Muscle of back (tissue), 11 donors: ENCODE data around the gene OXCT1. TPM values are rescaled to one million over a fixed set of nuclear protein-coding genes. Genes with fewer than 3 reads are reported as not detected.
"Not testable (repeated sequence)": the region's sequence is repeated elsewhere in the genome, so short reads cannot be mapped to it uniquely, and the experiment has no call there.

Experiments
- DNase-seq, 3 donors: peaks; one replicate each; pipeline versions ENCODE4 v3.0.0 to v3.0.0-alpha.2; 2013
- polyA plus RNA-seq, 10 donors: library from polyadenylated mRNA; unstranded; fragments of 120-200 nt; gene quantifications; one replicate each; pipeline ENCODE4 v1.2.1, GENCODE V29; 2013; ENCODE audit not compliant: insufficient read length in 10 of 10

The OXCT1 gene
- polyA plus RNA-seq, 10 donors = 10.1 to 18.6 (median 13.8) TPM

DNA sequence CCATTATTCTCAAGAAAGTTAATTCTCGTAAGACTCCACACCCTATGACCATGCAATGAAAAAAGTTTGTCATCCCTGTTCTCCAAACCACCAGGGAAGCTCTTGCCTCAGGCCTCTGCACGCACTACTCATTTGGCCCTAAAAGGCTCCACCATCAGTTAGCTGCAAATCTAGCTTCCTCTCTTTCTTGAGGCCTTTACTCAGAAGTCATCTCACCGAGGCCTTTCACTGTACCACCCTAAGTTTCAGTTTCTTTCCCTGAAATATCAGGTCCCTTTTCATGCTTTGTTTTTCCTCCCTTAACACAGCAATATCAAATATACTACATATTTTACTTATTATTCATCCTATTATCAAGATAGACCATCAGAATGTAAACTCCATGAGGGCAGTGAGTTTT, 39.1 kb downstream of the OXCT1 start:
- no peak for DNase-seq

DNA sequence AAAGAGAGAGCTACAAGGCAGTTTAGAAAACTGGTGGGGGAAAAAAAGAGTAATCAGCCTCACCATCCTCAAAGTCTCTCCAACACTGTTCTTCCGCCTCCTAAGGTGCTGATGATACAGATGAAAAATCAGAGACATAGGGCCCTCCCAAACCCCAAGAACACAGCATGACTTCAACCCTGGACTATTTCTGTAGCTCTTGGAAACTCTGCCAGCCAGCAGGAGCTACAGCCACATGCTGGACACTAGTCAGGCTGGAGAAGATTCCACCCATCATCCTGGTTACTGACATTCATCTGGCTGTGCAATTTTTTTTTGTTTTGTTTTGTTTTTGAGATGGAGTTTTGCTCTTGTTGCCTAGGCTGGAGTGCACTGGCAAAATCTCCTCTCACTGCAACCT, 42.4 kb downstream of the OXCT1 start:
- DNase-seq = no peak

DNA sequence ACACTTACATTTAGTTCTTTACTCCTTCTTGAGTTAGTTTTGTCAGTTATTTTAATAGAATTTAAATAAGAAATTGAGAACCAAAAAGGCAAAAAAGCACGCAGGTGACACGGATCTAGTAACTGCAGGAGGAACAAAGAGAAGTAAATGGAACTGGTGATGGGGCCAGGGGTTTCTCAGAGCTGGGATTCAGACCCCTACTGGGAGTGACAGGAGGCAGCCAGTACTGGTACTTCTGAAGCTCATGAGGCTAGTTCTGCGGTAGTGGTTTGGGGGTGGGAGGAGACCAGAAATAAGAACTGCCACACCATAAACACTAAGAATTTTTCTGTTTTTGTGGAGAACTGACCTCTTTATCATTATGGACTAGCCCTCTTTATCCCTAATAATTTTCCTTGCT, 48.2 kb downstream of the OXCT1 start:
- DNase-seq = no peak

DNA sequence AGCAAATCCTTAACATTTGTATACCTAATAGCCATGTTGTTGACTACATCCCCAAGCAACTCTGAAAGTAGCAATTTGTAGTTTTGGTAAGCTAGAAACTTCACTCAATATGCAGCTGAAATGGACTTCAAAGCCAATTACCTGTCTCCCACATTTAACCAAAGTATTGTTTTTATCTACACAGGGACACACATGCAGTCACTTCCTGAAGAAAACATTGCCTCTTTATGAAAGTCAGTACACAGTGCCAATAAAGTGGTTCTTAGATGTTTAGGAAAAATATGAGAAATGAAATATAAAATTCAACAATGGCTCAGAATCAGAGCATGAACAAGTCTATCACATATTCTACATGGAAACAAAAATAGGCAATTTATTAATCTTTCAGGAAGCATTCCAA, 49.2 kb downstream of the OXCT1 start:
- DNase-seq = no peak

DNA sequence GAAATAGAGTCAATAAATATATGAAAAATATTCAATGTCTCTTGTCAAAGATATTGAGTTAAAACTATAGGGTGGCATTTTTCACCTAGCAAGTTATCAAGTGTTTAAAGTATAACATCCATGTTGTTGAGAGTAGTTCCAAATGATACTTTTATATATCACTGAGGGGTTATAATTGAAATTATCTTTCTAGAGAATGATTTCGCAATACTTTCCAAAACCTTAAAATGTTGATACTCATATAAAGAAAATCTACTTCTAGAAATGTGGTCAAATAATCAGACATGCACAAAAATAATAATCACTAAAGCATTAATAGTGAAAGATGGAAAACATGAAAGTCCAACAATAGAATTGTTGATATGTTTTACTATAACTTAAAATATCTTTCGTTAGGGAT, 50.1 kb downstream of the OXCT1 start:
- no peak for DNase-seq

DNA sequence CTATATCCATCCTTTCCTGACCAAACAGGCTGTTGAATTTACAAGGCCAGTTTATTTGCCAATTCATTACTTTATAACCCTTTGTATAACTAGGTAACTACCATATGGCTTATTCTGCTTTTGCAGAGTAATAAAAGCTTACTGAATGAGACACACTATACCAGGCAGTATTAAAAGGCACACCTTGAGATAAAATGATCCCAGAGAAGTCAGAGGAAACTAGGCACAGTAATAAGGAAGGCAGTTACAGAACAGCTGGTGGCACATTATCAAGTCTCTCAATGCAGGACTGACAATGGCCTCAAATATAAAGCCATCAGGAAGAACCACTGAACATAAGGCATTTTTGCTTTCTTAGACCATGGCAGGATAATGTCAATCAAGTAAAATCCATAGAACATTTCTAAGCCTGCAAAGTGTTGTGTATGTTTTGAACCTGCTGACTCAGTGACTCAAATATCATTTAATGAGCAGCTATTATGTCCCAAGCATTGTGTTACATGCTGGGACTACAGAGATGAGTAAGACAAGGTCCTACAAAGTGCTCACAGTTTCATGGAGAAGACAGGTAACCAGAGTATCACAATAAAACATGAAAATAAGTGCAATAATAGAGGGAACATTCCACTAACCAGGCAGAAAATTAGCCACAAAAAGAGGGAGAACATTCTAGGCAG, 52.5 kb downstream of the OXCT1 start:
- DNase-seq = no peak

DNA sequence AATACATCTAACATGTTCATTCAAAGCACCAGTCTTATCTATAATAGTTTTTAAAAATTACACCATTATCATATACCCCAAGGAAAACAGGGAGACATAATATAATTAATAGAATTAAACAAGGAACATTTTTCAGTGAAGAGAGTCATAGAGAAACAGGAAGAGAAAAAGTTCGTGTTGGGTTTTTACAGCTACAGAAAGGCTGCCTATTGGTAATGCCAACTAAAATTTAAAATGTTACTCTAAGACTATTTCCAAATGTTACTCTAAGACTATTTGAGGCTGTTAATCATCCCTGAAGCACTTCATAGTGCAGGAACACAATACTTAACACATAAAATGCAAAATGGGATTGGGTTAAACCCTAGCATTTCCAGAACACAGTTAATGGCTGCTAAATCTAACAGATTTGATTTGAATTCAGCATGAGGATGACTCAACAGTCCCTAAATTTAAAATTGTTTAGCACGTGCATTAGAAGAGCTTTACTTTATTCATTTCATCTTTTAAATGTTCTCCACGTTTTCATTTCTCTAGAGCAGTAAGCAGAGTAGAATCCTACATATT, 54.5 kb downstream of the OXCT1 start:
- no peak for DNase-seq

DNA sequence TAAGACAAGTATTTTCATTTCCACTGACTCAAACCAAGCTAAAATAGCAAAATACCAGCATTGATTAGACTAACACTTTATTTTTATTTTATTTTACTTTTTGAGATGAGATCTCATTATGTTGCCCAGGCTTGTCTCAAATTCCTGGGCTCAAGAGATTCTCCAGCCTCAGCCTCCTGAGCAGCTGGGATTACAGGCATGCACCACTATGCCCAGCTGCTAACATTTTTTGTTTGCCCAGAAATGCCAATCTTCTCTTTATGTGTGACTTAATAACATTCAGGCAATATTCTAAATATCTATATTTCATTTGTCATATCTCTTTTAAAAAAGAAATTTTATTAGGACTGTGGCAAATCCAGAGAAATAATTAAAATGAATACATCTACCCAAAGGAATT, 55.0 kb downstream of the OXCT1 start:
- no peak for DNase-seq

DNA sequence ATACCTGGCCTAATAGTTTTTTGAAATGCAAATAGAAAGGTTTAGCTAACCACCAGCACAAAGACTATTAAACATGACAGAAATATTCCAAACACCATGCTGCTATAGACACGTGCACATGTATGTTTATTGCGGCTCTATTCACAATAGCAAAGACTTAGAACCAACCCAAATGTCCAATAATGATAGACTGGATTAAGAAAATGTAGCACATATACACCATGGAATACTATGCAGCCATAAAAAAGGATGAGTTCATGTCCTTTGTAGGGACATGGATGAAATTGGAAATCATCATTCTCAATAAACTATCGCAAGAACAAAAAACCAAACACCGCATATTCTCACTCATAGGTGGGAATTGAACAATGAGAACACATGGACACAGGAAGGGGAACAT, 55.9 kb downstream of the OXCT1 start:
- not testable (repeated sequence) for DNase-seq

DNA sequence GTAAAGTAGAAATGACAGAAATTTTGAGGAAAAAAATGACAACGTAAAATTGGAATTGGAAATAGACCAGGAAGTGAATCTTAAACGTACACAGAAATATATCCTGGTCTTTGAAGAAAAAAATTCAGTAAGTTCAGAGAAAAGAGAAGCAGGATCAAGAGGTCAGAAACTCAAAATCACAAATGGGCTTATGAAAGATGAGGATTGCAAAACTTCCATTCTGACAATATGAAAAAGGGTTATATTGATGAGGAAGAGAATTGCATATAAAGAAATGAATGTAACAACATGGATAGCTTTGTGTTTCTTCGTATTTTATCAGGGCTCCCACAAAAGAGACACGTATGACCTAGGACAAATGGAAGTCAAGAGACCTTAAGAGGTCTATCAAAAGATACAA, 58.1 kb downstream of the OXCT1 start:
- DNase-seq = no peak

DNA sequence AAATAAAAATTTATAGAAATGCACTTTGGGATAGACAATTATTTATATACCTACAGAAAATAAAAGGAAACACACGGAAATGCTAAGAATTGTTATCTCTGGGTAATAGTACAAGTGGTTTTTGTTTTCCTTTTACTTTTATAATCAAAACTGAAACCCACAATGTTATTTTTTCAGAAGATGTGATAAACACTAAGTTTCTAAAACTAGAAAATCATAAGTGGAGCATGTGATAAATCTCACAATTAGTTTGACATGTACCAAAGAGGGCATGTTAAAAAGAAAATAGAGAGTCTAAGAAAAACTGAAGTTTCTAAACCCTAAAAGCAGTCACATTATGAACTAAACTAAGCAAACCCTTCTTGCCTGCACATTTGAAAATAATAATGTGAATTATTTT, 61.1 kb downstream of the OXCT1 start:
- no peak for DNase-seq

DNA sequence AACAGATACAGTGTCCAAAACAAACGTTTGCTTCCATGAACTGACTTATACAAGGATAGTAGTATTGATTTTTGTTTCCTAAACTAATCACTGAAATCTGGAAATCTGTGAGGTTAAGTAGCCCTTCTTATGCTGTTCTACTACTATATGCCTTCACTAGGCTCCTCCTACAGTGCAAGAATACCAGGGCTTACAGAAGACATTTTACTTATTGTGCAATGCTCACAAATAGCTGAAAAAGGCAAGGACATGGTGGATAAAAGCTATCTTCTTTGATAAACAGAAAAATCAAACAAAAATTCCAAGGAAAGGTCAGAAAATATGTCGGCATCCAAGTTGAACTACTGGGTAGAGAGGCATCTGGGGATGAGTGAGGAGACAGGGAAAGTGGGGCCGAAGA, 61.9 kb downstream of the OXCT1 start:
- DNase-seq = no peak

DNA sequence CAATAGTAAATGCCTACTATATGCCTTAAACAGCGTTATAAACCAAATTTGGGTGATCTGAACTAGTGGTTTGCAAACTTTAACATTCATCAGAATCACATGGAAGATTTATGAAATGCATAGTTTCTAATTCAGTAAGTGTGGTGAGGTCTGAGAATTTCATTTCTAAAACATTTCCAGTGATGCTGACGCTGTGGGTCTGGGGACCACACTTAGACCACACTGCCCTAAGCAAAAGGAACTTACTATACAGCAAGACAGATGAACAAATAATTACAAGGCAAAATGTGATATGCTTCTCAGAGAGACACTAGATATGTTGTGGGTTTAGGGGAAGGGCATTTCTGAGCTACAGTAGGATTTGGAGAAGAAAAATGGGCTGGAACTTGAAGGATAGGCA, 72.6 kb downstream of the OXCT1 start:
- no peak for DNase-seq

DNA sequence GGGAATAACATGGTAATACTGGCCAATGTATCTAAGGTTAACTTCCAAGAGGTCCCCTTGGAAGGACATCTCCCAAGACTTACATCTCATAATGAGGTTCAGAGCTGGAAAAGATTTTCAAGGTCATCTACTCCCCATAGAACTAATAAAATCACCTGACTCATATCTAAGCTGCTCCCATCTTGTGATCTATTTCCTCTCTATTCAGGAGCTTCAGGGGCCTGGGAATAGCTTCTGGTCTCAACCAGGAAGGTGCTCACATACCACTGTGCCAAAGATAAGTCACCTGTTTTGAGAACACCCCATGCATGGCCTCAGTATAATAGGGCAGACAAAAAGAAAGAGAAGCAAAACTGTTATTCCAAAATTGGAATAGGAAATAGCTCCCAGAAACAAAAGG, 74.2 kb downstream of the OXCT1 start:
- DNase-seq = no peak

DNA sequence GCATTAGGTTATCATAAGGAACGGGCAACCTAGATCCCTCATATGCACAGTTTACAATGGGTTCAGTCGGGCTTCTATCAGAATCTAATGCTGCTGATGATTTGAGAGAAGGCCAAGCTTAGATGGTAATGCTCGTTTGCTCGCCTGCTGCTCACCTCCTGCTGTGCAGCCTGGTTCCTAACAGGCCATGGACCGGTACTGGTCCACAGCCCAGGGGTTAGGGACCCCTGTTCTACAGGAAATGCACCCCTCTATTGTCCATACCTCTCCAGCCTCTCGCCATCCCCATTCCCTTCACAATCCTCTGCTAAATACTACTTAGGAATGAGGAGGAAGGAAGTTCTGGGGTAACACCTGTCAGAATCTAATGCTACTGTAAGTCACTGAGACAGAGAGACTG, 75.1 kb downstream of the OXCT1 start:
- no peak for DNase-seq

DNA sequence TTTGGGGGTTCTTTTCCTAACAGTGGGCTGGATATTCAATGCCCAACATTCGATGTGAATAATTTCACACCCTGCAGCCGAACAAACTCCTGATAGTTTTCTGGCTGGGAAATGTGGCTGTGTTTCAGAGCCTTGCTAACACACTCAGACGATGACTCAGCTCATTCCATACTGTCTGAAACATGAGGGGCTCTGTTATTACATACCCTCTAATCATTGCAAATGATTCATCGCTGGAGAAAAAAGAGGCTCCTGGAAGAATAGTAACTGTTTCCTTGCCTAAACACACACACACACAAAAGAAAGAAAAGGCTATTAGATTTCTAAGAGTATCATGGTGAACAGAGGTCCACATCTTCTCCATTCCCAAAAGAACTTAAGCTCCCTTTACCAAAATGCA, 75.8 kb downstream of the OXCT1 start:
- peak; percentile 54 to 92 (median 77) for DNase-seq

DNA sequence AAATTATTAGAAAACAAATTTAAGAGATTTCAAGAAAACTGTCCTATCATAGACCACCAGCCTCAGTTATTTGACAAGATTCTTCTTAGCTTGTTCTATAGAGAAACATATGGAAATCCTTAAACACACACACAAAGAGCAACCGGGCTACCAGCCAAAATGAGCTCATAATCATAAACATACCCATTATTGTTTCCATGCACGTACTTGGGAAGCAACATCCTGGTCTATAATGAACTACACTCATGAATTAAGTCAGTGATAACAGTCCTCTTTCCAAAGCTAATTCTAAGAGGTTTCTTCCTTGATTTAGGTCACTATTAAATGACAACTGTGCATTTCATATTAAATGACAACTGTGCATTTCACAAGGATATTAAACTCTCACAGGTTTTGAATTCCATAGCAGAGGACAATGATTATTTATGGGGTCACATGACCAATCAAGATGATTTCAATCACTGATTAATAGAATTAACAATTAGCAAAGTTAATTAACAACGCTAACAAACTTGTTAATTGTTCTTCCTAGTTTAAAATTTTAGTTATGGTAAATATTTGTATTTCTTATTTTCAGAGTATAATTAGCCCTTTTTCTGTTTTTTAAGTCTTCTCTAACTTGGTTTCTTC, 77.0 kb downstream of the OXCT1 start:
- DNase-seq = peak; percentile 82 to 93 (median 93)

DNA sequence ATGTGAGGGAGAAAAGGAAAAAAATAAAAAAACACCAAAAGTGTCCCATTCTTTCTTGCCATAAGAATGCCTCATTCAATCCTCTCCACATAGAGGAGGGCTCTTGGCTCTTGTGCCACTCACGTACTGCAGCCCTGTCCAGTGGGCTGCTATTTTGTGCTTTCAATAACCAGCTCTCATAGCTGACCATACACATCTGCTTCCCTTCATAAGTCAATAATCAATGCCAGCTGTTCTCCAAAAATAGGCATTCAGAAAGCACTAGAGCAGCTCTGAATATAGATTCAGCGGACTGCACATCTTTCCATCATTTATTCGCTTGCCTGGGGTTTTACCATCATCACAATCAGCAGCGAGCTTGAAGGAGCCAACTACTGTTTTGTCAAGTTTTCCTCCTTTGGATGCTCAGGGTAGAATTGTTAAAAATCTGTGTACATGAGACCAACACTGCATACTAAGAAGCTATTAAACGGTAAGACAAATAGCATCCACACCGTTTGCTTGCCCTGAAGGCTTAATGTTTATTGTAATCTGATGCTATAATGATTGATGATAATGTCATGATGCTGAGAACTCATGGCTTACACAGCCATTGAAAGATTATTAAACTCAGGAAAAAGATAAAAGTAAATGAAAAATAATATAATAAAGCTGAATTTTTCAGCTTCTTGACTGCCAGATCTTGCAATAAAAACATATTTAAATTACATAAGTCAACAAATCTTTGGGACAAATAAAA, 80.0 kb downstream of the OXCT1 start:
- peak; percentile 56 to 77 (median 57) for DNase-seq

DNA sequence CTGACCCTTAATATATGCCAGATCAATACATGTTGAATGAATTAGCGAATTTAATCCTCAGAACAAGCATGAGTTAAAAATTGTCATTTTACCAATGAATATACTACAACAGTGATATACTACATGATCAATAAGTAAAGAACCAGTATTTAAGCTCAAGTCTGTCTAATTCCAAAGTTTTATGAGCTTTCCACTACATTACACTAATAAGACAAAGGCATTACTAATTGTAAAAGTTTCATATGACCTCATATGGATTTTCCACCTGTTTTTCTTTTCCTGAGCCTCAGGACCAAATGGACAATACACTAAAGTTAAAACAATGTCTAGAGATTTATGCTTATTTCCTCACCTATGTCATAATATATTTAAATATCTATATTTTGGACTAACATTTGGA, 80.8 kb downstream of the OXCT1 start:
- DNase-seq = no peak

DNA sequence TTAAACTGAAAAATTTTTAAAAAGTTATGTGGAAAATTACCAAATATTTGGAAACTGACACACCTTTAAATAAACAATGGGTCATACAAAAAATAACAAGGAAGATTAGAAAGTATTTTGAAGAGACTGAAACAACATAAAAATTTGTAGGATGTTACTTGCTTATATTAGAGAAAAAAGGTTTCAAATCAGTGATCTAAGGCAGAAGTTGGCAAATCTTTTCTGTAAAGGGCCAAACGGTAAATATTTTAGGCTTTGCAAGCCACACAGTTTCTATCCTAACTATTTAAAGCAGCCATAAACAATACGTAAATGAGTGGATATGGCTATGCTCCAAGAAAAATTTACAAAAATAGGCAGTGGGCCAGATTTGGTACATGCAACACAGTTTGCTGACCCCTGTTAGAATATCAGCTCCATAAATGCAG, 81.3 kb downstream of the OXCT1 start:
- peak; percentile 33 to 66 (median 58) for DNase-seq

DNA sequence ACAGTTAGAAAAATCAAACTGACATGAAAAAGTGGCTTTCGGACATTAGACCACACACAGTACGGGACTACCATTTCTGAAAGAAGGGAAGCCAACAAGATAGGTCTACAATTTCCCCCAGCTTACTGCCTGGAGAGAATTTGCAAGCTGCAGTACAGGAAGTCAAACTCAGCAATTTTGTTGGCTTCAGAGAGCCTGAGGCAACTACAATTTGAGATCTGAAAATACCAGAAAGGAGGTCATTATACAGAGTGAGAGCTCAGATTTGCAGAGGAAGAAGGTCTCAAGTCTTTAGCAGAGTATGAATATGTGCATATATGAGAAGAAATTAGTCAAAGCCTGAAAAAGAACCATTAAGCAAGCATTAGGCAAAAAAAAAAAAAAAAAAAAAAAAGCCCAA, 83.0 kb downstream of the OXCT1 start:
- no peak for DNase-seq

DNA sequence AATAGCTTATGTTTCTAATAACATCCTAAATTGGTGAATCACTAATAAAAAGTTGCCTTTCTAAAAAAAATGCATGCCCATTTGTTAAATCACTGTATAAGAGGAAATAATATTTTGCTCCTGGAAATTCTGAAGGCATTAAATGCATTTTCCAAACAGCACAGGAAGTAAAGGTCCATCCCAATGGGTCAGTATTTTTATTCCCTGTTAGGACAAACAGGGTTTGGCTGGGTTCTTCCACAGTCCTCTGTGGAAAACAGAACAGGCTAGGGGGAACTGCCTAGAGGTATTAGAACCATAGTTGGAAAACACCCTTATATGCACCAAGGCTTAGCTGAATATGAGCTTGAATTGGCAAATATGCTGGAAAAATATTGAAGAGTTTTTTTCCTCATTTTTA, 85.2 kb downstream of the OXCT1 start:
- no peak for DNase-seq

DNA sequence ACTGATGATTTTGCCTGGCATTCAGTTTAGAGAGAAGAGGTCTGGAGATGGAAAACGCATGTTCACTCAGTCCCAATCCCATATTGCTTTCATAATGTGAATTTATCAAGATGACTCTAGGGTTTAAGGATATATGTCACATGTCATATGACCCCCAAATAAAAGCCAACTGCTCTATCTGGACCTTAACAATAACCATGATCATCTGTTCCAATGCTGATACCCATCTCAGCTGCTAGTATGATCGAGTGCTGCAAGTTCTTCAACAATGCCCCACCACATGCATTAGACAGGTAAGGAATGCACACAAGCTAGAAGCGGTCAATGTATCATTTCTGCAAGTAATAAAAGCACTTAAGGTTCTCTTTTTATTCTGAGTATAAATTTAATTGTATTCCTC, 91.8 kb downstream of the OXCT1 start:
- DNase-seq = no peak
